A549 (cell line): ENCODE measurements around the gene NOS1AP. TPM values are rescaled to one million over a fixed set of nuclear protein-coding genes. Genes with fewer than 3 reads are reported as not detected.

Experiments used
- ATAC-seq, 2 experiments: fragments of 200-7000 bp in 1 of 2; fragments of >200 bp in 1 of 2; cut with Nextera tagmentation in 1 of 2; cut with Tn5 transposase in 1 of 2; 3 replicates each; pipeline versions ENCODE4 v1.8.0 to v1.9.1; 2018 to 2020; ENCODE audit warnings: mild to moderate bottlenecking in 1 of 2, moderate library complexity in 1 of 2
- CTCF ChIA-PET: fragments of 300-600 bp; sonication (Branson Sonifier 250); formaldehyde crosslinking; extraction: SDS; loops from one replicate; lab custom pipeline; 2021; ENCODE audit warnings: antibody characterized with exemption, inconsistent platforms; lab: Yijun Ruan, JAX
- POLR2A ChIA-PET: fragments of 350-600 bp; formaldehyde crosslinking; extraction: SDS; loops from one replicate; lab custom pipeline; 2021; ENCODE audit warnings: antibody characterized with exemption, inconsistent platforms; lab: Yijun Ruan, JAX
- DNase-seq, 2 experiments: peaks; one replicate each; pipeline versions ENCODE4 v3.0.0 to v3.0.0-alpha.2; 2011 to 2016; ENCODE audit warnings: low read depth in 1 of 2, low spot score in 1 of 2
- FAIRE-seq: peaks from 2 replicates; lab custom pipeline; 2011; peaks lifted over from hg19 to GRCh38; lab: Jason Lieb, UNC
- H3K27ac ChIP-seq, 2 experiments: fragments of >200 bp; sonication (Bioruptor Twin); formaldehyde crosslinking; 3 replicates each; pipeline ENCODE4 v1.5.1; 2016 to 2017
- H3K4me1 ChIP-seq: fragments of >200 bp; sonication (Bioruptor Twin); formaldehyde crosslinking; 3 replicates; pipeline ENCODE4 v1.6.1; 2016
- H3K4me2 ChIP-seq: fragments of >200 bp; sonication (Bioruptor Twin); formaldehyde crosslinking; 3 replicates; pipeline ENCODE4 v1.6.1; 2016
- H3K4me3 ChIP-seq: fragments of >200 bp; sonication (Bioruptor Twin); formaldehyde crosslinking; 3 replicates; pipeline ENCODE4 v1.5.1; 2016
- H3K9me3 ChIP-seq: fragments of >200 bp; sonication (Bioruptor Twin); formaldehyde crosslinking; 3 replicates; pipeline ENCODE4 v1.6.1; 2016
- CHD4 ChIP-seq: fragments of 200-600 bp; sonication (generic); IDR thresholded peaks from 2 replicates; pipeline ENCODE4 v1.6.1; 2016; ENCODE audit warnings: antibody characterized with exemption, mild to moderate bottlenecking, borderline replicate concordance
- ESRRA ChIP-seq: fragments of 150-350 bp; IDR thresholded peaks from 2 replicates; pipeline ENCODE4 v1.6.1; 2014; ENCODE audit warnings: mild to moderate bottlenecking, low read length, borderline replicate concordance
- FOSB ChIP-seq: fragments of 250-450 bp; sonication (Bioruptor Pico); IDR thresholded peaks from 2 replicates; pipeline ENCODE4 v1.5.0; 2020; ENCODE audit warnings: mild to moderate bottlenecking, moderate library complexity
- FOSL2 ChIP-seq, 2 experiments: fragments of 450-650 bp in 1 of 2; fragments of >200 bp in 1 of 2; sonication (Bioruptor Twin) in 1 of 2; formaldehyde crosslinking; IDR thresholded peaks; 2 replicates each; pipeline versions ENCODE4 v1.5.0 to v1.6.1; 2016 to 2020; ENCODE audit warnings: mild to moderate bottlenecking in 1 of 2, moderate library complexity in 1 of 2
- JUNB ChIP-seq: fragments of >200 bp; sonication (Bioruptor Twin); formaldehyde crosslinking; IDR thresholded peaks from 2 replicates; pipeline ENCODE4 v1.6.1; 2016
- KDM1A ChIP-seq: fragments of 200-600 bp; sonication (generic); IDR thresholded peaks from 2 replicates; pipeline ENCODE4 v1.6.1; 2016; ENCODE audit warnings: low read depth, mild to moderate bottlenecking
- MAFK ChIP-seq: fragments of 450-650 bp; IDR thresholded peaks from 2 replicates; pipeline ENCODE4 v1.6.1; 2014; ENCODE audit not compliant: partially characterized antibody
- RAD21 ChIP-seq, 2 experiments: fragments of >200 bp in 1 of 2; sonication (Bioruptor Twin) in 1 of 2; formaldehyde crosslinking in 1 of 2; IDR thresholded peaks in 1 of 2; conservative IDR thresholded peaks in 1 of 2; 2 replicates in 1 of 2; 3 replicates in 1 of 2; pipeline ENCODE4 v1.6.1; 2012 to 2018; ENCODE audit warnings: inconsistent platforms in 1 of 2
- RNF2 ChIP-seq: fragments of 200-600 bp; sonication (generic); IDR thresholded peaks from 2 replicates; pipeline ENCODE4 v1.6.1; 2016; ENCODE audit warnings: low read depth, mild to moderate bottlenecking, antibody characterized with exemption, moderate library complexity, borderline replicate concordance
- SMC3 ChIP-seq: fragments of >200 bp; sonication (Bioruptor Twin); formaldehyde crosslinking; IDR thresholded peaks from 3 replicates; pipeline ENCODE4 v1.6.1; 2018; ENCODE audit warnings: inconsistent platforms
- SREBF2 ChIP-seq: fragments of 450-650 bp; IDR thresholded peaks from 2 replicates; pipeline ENCODE4 v1.6.1; 2014; ENCODE audit warnings: mild to moderate bottlenecking, moderate library complexity
- TFCP2L1 ChIP-seq: fragments of 250-450 bp; sonication (Bioruptor Pico); IDR thresholded peaks from 2 replicates; pipeline ENCODE4 v1.5.0; 2021; ENCODE audit warnings: mild to moderate bottlenecking
- TP53 ChIP-seq: fragments of 250-450 bp; sonication (Bioruptor Pico); IDR thresholded peaks from 2 replicates; pipeline ENCODE4 v1.5.0; 2021; ENCODE audit warnings: mild to moderate bottlenecking, moderate library complexity
- WGBS: methylation state at CpG from one replicate; pipeline ENCODE4 v1.1.6; 2017; ENCODE audit errors: missing lambda C conversion rate; 5-methylcytosine and 5-hydroxymethylcytosine counted together
- polyA minus RNA-seq: library from RNA; depleted of rRNA, polyadenylated mRNA; stranded (reverse); fragments of >200 nt; gene quantifications from 2 replicates; pipeline ENCODE4 v1.2.3, GENCODE V29; 2011; rRNA and poly(A)+ RNA removed
- polyA plus RNA-seq, 4 experiments: library from polyadenylated mRNA; depleted of rRNA in 3 of 4; stranded (reverse); fragments of >200 nt; fragmentation: RNase III in 1 of 4; extraction: RNeasy Plus Mini Kit Qiagen cat#74134 plus additional on column Dnase treatment in 1 of 4; gene quantifications; 2 replicates in 3 of 4; 3 replicates in 1 of 4; pipeline ENCODE4 v1.2.3, GENCODE V29; 2011 to 2017
- TF ChIP-seq, protein P1 (sequence below): IDR thresholded peaks from 2 replicates; pipeline ENCODE4 v1.6.1; 2012; ENCODE audit warnings: low read depth, borderline replicate concordance
- TF ChIP-seq, protein P2 (sequence below): fragments of 150-350 bp; IDR thresholded peaks from 2 replicates; pipeline ENCODE4 v1.6.1; 2014; ENCODE audit warnings: low read depth, mild to moderate bottlenecking, low read length
- TF ChIP-seq, protein P3 (sequence below): IDR thresholded peaks from 2 replicates; pipeline ENCODE4 v1.6.1; 2012
- TF ChIP-seq, protein P4 (sequence below): fragments of >200 bp; sonication (Bioruptor Twin); formaldehyde crosslinking; IDR thresholded peaks from 3 replicates; pipeline ENCODE4 v1.5.1; 2016
- TF ChIP-seq, protein P5 (sequence below): fragments of >200 bp; sonication (Bioruptor Twin); formaldehyde crosslinking; IDR thresholded peaks from 3 replicates; pipeline ENCODE4 v1.6.1; 2016
- TF ChIP-seq, protein P6 (sequence below): fragments of >200 bp; sonication (Bioruptor Twin); formaldehyde crosslinking; IDR thresholded peaks from 2 replicates; pipeline ENCODE4 v1.6.1; 2016
- TF ChIP-seq, protein P7 (sequence below): fragments of 450-650 bp; IDR thresholded peaks from 2 replicates; pipeline ENCODE4 v1.6.1; 2014; ENCODE audit warnings: antibody characterized with exemption

Gene NOS1AP
- polyA plus RNA-seq (2011; rRNA removed) (0.13 and 0.17 TPM in 2 replicates), polyA plus RNA-seq (2017; fragmentation: RNase III; extraction: RNeasy Plus Mini Kit Qiagen cat#74134 plus additional on column Dnase treatment) (0.25 to 0.34 TPM (median 0.25 TPM) in 3 replicates), polyA minus RNA-seq (0.17 and 0.34 TPM in 2 replicates)
- 0.13 and 0.31 TPM in 2 replicates for polyA plus RNA-seq (2012; cell fraction: cytosol; rRNA removed)
- polyA plus RNA-seq (2012; cell fraction: nucleus; rRNA removed) = 0.28 and 0.74 TPM in 2 replicates

DNA sequence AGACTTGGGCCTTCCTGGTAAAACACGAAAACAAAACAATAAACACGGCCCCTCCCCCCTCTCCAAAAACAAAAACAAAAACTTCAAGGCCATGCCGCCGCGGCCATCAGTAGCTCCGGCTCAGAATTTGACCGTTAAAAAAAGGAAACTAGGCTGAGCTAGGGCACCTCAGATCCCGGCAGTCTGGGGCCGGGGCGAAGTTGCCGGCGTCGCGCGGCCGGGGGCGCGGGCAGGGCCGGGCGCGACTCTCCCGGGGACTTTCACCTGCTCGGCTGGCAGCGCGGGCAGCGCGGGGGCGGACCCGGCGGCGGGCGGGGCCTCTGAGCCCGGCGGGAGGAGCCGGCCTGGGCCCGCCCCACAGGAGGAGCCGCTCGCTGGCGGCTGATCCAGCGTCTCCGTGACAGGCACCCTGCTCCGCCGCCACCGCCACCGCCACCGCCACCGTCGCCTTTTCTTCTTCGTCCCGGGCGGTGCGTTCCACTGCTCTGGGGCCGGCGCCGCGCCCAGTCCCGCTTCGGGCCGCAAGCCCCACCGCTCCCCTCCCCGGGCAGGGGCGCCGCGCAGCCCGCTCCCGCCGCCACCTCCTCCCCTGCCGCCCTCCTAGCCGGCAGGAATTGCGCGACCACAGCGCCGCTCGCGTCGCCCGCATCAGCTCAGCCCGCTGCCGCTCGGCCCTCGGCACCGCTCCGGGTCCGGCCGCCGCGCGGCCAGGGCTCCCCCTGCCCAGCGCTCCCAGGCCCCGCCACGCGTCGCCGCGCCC, at the start of gene NOS1AP:
Gene NOS1AP (plus strand): TSS at position 358 of the 760 bp plus-strand sequence. CDS start 487 bp downstream, outside the sequence.
- ATAC-seq = peak; percentile 96 to 99
- 0 out of 3 replicates have a peak, but pooled peaks have one; percentile 15 for TF ChIP-seq SMC3
- TF ChIP-seq, protein P1, sequence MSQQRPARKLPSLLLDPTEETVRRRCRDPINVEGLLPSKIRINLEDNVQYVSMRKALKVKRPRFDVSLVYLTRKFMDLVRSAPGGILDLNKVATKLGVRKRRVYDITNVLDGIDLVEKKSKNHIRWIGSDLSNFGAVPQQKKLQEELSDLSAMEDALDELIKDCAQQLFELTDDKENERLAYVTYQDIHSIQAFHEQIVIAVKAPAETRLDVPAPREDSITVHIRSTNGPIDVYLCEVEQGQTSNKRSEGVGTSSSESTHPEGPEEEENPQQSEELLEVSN = peak; percentile 56; the same call in 1 of the 2 replicates
- no peak for TF ChIP-seq TP53 (CRISPR knock-in tag)
- TF ChIP-seq FOSL2 (IDR thresholded peaks at IDR 0.05) = no peak
- TF ChIP-seq FOSL2 (CRISPR knock-in tag; IDR thresholded peaks at IDR 0.05) = 0 out of 2 replicates have a peak, but pooled peaks have one; percentile 3
- TF ChIP-seq, protein P2, sequence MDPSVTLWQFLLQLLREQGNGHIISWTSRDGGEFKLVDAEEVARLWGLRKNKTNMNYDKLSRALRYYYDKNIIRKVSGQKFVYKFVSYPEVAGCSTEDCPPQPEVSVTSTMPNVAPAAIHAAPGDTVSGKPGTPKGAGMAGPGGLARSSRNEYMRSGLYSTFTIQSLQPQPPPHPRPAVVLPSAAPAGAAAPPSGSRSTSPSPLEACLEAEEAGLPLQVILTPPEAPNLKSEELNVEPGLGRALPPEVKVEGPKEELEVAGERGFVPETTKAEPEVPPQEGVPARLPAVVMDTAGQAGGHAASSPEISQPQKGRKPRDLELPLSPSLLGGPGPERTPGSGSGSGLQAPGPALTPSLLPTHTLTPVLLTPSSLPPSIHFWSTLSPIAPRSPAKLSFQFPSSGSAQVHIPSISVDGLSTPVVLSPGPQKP = no peak
- TF ChIP-seq, protein P3, sequence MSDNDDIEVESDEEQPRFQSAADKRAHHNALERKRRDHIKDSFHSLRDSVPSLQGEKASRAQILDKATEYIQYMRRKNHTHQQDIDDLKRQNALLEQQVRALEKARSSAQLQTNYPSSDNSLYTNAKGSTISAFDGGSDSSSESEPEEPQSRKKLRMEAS = 0 out of 2 replicates have a peak, but pooled peaks have one; percentile 12

DNA sequence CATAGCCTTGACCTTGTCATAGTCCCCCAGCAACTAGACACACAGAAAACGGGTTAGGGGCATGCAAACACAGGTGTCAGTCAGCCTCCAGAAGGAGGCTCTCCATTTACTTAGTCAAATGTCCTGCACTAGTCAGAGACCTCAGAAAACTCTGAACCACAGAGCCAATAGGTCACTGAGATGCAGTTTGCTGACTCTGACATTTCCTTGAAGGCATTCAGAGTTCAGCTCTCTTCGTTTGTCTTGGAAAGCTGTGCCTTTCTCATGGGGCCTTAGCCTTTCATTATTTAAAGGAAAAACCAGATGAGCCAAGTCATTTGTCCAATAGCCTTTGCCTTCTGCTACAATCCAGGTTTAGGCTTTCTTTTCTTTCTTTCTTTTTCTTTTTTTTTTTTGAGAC, 49.3 kb upstream of the NOS1AP start:
- Histone ChIP-seq H3K4me3 (no peak overlapping the region), H3K27ac (no peak overlapping the region), H3K4me2 (no peak overlapping the region), H3K9me3 (no peaks in the 10 kb centered on the region), H3K4me1 (peaks cover 5% of the 10 kb centered on the region)
- FAIRE-seq (no peak), DNase-seq (no peak), ATAC-seq (no peak)
- ChIA-PET CTCF (interaction anchor here (0.8 to 3.6 kb wide), 3 partner anchors 32 to 256 kb away, joined by 3 to 15 read pairs (median 4); no protein-coding TSS in a partner anchor), POLR2A (no interaction called here)
- WGBS = 29% methylated on average over 2 of the region's 2 CpGs
- TF ChIP-seq, protein P4, sequence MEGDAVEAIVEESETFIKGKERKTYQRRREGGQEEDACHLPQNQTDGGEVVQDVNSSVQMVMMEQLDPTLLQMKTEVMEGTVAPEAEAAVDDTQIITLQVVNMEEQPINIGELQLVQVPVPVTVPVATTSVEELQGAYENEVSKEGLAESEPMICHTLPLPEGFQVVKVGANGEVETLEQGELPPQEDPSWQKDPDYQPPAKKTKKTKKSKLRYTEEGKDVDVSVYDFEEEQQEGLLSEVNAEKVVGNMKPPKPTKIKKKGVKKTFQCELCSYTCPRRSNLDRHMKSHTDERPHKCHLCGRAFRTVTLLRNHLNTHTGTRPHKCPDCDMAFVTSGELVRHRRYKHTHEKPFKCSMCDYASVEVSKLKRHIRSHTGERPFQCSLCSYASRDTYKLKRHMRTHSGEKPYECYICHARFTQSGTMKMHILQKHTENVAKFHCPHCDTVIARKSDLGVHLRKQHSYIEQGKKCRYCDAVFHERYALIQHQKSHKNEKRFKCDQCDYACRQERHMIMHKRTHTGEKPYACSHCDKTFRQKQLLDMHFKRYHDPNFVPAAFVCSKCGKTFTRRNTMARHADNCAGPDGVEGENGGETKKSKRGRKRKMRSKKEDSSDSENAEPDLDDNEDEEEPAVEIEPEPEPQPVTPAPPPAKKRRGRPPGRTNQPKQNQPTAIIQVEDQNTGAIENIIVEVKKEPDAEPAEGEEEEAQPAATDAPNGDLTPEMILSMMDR = no peak
- TF ChIP-seq MAFK = peak; percentile 7

More for the DNA sequence above, at the start of gene NOS1AP:
- peaks cover 9% of the 10 kb centered on the region; the same call in 1 of the 3 replicates for H3K4me1 ChIP-seq
- H3K4me3 ChIP-seq = peak within 1 kb of the TSS; percentile 74
- CTCF ChIA-PET = interaction anchor here (0.8 to 2.0 kb wide), 5 partner anchors 13 to 277 kb away, joined by 3 to 14 read pairs (median 3); no protein-coding TSS in a partner anchor
- 1% methylated on average over 41 of the region's 95 CpGs for WGBS
- POLR2A ChIA-PET = no interaction called here
- DNase-seq = peak; percentile 62 to 63
- no peak for FAIRE-seq
- H3K4me2 ChIP-seq = peak within 1 kb of the TSS; percentile 99
- peak within 1 kb of the TSS; percentile 60 to 80; a peak in 5 of 6 replicates for H3K27ac ChIP-seq
- peaks cover 2% of the 10 kb centered on the region; the same call in 1 of the 3 replicates for H3K9me3 ChIP-seq

DNA sequence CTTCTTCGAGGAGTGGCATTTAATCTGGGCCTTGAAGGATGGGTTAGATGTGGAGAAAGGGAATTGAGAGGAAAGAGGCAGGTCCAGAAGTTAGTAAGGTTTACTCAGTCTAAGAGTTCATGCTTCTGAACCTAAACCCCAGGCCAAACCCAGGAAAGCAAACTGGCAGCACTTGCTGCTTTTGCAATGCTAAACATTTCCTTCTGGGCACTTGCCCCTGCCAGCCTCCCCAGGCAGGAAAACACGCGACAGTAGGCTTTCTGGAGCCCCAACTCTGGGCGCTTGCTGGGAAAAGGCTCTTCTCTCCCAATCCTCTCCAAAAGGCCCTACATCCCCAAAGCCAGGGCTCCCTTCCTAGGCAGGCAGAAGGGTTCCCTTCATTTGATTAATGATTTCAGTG, 48.4 kb upstream of the NOS1AP start:
- 76% methylated on average over 4 of the region's 4 CpGs for WGBS
- no peak for ATAC-seq
- ChIA-PET CTCF (no interaction called here), POLR2A (no interaction called here)
- no peak for FAIRE-seq
- Histone ChIP-seq H3K4me1 (peaks cover 5% of the 10 kb centered on the region), H3K27ac (no peak overlapping the region), H3K4me2 (no peak overlapping the region), H3K9me3 (no peaks in the 10 kb centered on the region), H3K4me3 (no peak overlapping the region)
- no peak for DNase-seq
- TF ChIP-seq RAD21 (conservative IDR thresholded peaks at IDR 0.05 in 1 of 2, IDR thresholded peaks at IDR 0.05 in 1 of 2) (no peak), JUNB (no peak), SMC3 (no peak), TFCP2L1 (no peak), RNF2 (no peak), CHD4 (no peak), ESRRA (no peak), KDM1A (no peak), MAFK (no peak), SREBF2 (no peak), FOSB (CRISPR knock-in tag) (no peak)
- TF ChIP-seq, protein P5, sequence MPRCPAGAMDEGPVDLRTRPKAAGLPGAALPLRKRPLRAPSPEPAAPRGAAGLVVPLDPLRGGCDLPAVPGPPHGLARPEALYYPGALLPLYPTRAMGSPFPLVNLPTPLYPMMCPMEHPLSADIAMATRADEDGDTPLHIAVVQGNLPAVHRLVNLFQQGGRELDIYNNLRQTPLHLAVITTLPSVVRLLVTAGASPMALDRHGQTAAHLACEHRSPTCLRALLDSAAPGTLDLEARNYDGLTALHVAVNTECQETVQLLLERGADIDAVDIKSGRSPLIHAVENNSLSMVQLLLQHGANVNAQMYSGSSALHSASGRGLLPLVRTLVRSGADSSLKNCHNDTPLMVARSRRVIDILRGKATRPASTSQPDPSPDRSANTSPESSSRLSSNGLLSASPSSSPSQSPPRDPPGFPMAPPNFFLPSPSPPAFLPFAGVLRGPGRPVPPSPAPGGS = no peak
- TF ChIP-seq, protein P4 = no peak
- TF ChIP-seq, protein P6, sequence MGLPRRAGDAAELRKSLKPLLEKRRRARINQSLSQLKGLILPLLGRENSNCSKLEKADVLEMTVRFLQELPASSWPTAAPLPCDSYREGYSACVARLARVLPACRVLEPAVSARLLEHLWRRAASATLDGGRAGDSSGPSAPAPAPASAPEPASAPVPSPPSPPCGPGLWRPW = no peak
- TF ChIP-seq, protein P7, sequence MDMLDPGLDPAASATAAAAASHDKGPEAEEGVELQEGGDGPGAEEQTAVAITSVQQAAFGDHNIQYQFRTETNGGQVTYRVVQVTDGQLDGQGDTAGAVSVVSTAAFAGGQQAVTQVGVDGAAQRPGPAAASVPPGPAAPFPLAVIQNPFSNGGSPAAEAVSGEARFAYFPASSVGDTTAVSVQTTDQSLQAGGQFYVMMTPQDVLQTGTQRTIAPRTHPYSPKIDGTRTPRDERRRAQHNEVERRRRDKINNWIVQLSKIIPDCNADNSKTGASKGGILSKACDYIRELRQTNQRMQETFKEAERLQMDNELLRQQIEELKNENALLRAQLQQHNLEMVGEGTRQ = no peak
